ENCODE results near the gene SH3BP4. TPM values are rescaled to one million over a fixed set of nuclear protein-coding genes. Genes with fewer than 3 reads are reported as not detected.
A peak's percentile ranks its signal among the peaks of the same experiment; 100 is the strongest.

The SH3BP4 gene
- total and polyA plus RNA-seq, 2 of the 13 experiments (the other 11 are each of a cell fraction or from before 2014, with no cell fraction given) = 34.6 to 99.1 TPM

- TF ChIP-seq ZNF468 (CRISPR knock-in tag; IDR thresholded peaks at IDR 0.05) (no peak), ZBTB3 (CRISPR knock-in tag; IDR thresholded peaks at IDR 0.05; ENCODE audit: borderline replicate concordance, low read depth) (peak; percentile 58; the same call in 1 of the 2 replicates), ATF2 (CRISPR knock-in tag; IDR thresholded peaks at IDR 0.05) (no peak; the same call in none of the 2 replicates), MAZ (IDR thresholded peaks at IDR 0.05; ENCODE audit: borderline replicate concordance, low read depth, low read length) (no peak), MAZ (CRISPR knock-in tag; IDR thresholded peaks at IDR 0.05; ENCODE audit: low read depth) (no peak), STAT5B (CRISPR knock-in tag; IDR thresholded peaks at IDR 0.05) (no peak), NFE2L1 (CRISPR knock-in tag; IDR thresholded peaks at IDR 0.05; ENCODE audit: borderline replicate concordance) (no peak), NFYC (CRISPR knock-in tag; IDR thresholded peaks at IDR 0.05) (no peak), DMAP1 (CRISPR knock-in tag; IDR thresholded peaks at IDR 0.05) (peak; percentile 42; the same call in 1 of the 2 replicates), ZNF547 (CRISPR knock-in tag; IDR thresholded peaks at IDR 0.05) (no peak), PHF20 (CRISPR knock-in tag; IDR thresholded peaks at IDR 0.05) (no peak), RXRA (CRISPR knock-in tag; IDR thresholded peaks at IDR 0.05) (peak; percentile 79; the same call in 1 of the 2 replicates), TCF7 (IDR thresholded peaks at IDR 0.05; ENCODE audit: low read depth) (peak; percentile 16; the same call in 1 of the 2 replicates), ZBTB7B (CRISPR knock-in tag; IDR thresholded peaks at IDR 0.05) (peak; percentile 92; the same call in 1 of the 2 replicates), ZNF337 (CRISPR knock-in tag; IDR thresholded peaks at IDR 0.05; ENCODE audit: borderline replicate concordance, low read depth) (0 out of 2 replicates have a peak, but pooled peaks have one; percentile 72), ZNF225 (CRISPR knock-in tag; IDR thresholded peaks at IDR 0.05) (no peak), SRSF1 (optimal IDR thresholded peaks at IDR 0.05; ENCODE audit: low read depth, low read length) (no peak)
- TF ChIP-seq, protein P1, sequence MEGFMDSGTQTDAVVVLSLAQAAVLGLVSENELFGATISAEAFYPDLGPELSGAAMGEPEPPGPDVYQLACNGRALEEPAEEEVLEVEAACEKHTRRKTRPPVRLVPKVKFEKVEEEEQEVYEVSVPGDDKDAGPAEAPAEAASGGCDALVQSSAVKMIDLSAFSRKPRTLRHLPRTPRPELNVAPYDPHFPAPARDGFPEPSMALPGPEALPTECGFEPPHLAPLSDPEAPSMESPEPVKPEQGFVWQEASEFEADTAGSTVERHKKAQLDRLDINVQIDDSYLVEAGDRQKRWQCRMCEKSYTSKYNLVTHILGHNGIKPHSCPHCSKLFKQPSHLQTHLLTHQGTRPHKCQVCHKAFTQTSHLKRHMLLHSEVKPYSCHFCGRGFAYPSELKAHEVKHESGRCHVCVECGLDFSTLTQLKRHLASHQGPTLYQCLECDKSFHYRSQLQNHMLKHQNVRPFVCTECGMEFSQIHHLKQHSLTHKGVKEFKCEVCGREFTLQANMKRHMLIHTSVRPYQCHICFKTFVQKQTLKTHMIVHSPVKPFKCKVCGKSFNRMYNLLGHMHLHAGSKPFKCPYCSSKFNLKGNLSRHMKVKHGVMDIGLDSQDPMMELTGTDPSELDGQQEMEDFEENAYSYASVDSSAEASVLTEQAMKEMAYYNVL (CRISPR knock-in tag; IDR thresholded peaks at IDR 0.05; ENCODE audit: borderline replicate concordance) = peak; percentile 50; the same call in 1 of the 2 replicates
- TF ChIP-seq, protein P2, sequence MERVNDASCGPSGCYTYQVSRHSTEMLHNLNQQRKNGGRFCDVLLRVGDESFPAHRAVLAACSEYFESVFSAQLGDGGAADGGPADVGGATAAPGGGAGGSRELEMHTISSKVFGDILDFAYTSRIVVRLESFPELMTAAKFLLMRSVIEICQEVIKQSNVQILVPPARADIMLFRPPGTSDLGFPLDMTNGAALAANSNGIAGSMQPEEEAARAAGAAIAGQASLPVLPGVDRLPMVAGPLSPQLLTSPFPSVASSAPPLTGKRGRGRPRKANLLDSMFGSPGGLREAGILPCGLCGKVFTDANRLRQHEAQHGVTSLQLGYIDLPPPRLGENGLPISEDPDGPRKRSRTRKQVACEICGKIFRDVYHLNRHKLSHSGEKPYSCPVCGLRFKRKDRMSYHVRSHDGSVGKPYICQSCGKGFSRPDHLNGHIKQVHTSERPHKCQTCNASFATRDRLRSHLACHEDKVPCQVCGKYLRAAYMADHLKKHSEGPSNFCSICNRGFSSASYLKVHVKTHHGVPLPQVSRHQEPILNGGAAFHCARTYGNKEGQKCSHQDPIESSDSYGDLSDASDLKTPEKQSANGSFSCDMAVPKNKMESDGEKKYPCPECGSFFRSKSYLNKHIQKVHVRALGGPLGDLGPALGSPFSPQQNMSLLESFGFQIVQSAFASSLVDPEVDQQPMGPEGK (CRISPR knock-in tag; IDR thresholded peaks at IDR 0.05) = no peak; the same call in 1 of the 2 replicates
- TF ChIP-seq, protein P3, sequence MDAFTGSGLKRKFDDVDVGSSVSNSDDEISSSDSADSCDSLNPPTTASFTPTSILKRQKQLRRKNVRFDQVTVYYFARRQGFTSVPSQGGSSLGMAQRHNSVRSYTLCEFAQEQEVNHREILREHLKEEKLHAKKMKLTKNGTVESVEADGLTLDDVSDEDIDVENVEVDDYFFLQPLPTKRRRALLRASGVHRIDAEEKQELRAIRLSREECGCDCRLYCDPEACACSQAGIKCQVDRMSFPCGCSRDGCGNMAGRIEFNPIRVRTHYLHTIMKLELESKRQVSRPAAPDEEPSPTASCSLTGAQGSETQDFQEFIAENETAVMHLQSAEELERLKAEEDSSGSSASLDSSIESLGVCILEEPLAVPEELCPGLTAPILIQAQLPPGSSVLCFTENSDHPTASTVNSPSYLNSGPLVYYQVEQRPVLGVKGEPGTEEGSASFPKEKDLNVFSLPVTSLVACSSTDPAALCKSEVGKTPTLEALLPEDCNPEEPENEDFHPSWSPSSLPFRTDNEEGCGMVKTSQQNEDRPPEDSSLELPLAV (CRISPR knock-in tag; conservative IDR thresholded peaks at IDR 0.05; ENCODE audit: low read depth) = no peak
These were observed 29.6 kb downstream of the SH3BP4 start (continued) for GRCh38 chr2:234981197-234982095.

All from HepG2 (cell line).